Head of caudate nucleus (tissue), 42 donors: ENCODE data around the gene ITFG1.
A peak's percentile ranks its signal among the peaks of the same experiment; 100 is the strongest.
"Not testable (repeated sequence)": the region's sequence is repeated elsewhere in the genome, so short reads cannot be mapped to it uniquely, and the experiment has no call there.

Experiments used
- DNase-seq, 42 donors: peaks; one replicate each; pipeline versions ENCODE4 v3.0.0 to v3.0.0-alpha.2; 2020 to 2021; ENCODE audit warnings: mixed read lengths in 7 of 42
- intact Hi-C: fragments of 100-400 bp; cut with DNase I; formaldehyde crosslinking; loops from one replicate; pipeline ENCODE4 v1.15.0; 2022

The ITFG1 gene

GRCh38 chr16:47442884-47443283 lies 18.0 kb downstream of the ITFG1 start:
- intact Hi-C loops, DNase-seq: not testable (repeated sequence)

- intact Hi-C loops, DNase-seq: not testable (repeated sequence)
These were observed 20.8 kb downstream of the ITFG1 start for GRCh38 chr16:47440066-47440465.

GRCh38 chr16:47434274-47434673 lies 26.6 kb downstream of the ITFG1 start:
- DNase-seq, intact Hi-C loops: not testable (repeated sequence)

DNA sequence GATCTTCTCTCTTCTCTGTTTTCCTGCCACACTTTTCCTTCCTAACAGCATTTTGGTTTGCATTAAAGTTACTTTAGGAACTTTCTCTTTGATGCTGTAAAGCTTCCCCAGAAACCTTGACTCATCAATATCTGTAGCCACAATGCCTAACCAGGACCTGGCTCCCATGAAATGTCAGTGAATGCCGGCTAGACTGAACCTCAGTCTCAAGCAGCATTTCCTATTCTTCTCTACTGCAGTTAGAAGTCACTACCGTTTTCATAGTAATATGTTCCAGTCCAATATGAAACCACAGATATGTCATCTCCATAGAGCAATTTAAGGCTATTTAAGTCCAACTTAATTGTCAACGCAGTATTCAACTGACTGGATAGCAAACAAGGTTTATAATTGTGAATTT lies 28.9 kb downstream of the ITFG1 start:
- DNase-seq = no peak

DNA sequence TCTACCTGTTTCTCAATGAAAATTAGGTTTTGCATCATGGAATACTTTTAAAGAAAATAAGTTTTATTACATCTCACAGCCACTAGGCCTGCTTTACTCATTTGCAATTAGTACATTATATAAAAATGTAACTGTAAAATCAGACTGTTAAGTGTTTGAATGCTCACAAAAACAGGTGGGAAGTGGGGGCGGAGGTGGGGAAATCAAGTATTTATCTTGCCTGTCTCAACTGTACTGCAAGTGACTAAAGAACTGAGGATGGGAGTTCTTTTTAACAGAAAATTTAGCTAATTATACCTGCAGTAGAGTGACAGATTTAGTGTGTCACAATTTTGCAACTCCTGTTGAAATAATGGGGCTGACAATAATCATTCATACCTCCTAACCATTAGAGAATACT lies 34.1 kb downstream of the ITFG1 start:
- intact Hi-C loops = no loop called here
- DNase-seq = peak in 38 of 42 donors; percentile 8 to 85 (median 60)

More for the DNA sequence above, 28.9 kb downstream of the ITFG1 start:
- intact Hi-C loops = no loop called here

- intact Hi-C loops = no loop called here
- peak in 4 of 42 donors; percentile 8 to 21 (median 17) for DNase-seq
These were observed 36.0 kb downstream of the ITFG1 start for GRCh38 chr16:47424846-47425245.

DNA sequence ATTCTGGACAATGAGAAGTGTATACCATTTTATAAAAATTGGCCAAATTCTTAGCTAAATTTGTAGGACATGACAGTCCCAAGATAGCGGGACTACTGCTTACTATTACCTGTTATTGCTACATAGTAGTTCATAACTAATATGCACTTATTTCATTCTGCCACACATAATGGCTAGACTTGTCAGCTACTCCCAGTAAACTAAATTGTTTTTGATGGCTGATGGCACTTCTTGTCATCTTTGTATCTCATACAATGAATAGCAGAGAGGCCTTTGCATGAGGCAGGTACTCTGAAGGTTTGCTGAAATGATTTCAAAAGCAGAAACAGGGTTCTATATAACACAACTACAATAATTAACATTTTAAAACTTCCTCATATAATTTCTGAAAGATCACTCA lies 44.0 kb downstream of the ITFG1 start:
- intact Hi-C loops = no loop called here
- DNase-seq = no peak

GRCh38 chr16:47413041-47413440 lies 47.8 kb downstream of the ITFG1 start:
- no peak for DNase-seq
- intact Hi-C loops = no loop called here

DNA sequence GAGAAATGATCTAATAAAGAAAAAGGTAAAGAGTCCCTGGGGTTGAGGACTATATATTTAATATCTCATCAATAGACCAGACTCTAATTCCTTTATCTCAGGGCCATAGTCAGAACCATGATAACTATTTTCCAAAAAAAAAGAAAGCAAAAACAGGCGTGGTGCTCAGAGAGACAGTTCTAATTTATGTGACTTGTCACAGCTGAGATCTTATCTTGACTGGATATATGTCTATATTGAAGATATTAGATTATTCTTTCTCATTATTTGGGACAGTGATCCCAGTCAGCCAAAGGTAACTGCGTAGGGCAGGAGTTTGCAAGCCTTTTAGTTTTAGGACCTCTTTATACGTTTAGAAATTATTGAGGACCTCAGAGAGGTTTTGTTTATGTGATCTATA lies 52.4 kb downstream of the ITFG1 start:
- intact Hi-C loops = no loop called here

GRCh38 chr16:47395733-47396498 lies 64.9 kb downstream of the ITFG1 start:
- no peak for DNase-seq
- intact Hi-C loops = no loop called here

More for the DNA sequence above, 52.4 kb downstream of the ITFG1 start:
- DNase-seq = no peak

DNA sequence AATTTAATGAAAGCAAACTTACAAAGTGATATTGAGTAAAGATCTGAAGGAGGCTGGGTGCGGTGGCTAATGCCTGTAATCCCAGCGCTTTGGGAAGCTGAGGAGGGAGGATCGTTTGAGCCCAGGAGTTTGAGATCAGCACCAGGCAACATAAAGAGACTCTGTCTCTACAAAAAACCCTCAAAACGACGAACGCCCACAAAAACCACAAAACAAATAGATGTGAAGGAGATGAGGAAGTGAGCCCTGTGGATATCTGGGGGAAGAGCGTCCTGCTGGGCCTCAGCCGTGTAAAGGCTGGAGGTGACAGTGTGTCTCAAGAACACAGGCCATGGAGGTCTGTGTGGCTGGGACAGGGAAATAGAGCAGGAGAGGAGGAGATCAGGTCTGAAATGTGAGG lies 68.8 kb downstream of the ITFG1 start:
- peak in 1 of 42 donors; percentile 3 for DNase-seq
- intact Hi-C loops = no loop called here

- intact Hi-C loops = no loop called here
- no peak for DNase-seq
These were observed 72.2 kb downstream of the ITFG1 start for GRCh38 chr16:47388705-47389104.

- no peak for DNase-seq
- intact Hi-C loops = no loop called here
These were observed 73.7 kb downstream of the ITFG1 start for GRCh38 chr16:47387026-47387734.

DNA sequence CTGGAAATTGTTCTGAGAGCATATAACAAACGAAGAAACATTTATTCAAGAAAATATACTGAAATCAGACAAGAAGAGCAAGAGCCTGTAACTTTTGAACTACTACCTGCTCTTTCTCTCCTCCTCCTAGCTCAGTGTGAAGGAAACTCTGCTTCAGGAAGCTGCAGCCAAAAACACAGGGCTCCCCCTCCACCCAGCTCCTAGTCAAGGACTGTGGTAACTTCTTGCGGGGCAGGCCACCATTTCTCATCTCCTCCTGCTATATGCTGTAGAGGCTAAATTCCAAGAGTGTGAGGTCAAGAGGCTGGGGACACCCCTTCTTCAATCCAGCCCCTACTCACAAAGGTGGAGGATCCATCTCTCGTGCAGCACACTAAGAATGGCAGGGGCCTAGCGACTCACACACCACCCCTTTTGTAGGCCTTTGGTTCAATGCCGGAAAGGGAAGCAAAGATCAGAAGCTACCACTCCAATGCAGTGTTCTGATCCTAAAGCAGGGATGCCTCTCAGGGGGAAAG lies 74.6 kb downstream of the ITFG1 start:
- intact Hi-C loops = no loop called here
- no peak for DNase-seq

GRCh38 chr16:47382362-47382761 lies 78.5 kb downstream of the ITFG1 start:
- intact Hi-C loops = no loop called here

GRCh38 chr16:47377154-47377553 lies 83.7 kb downstream of the ITFG1 start:
- intact Hi-C loops = no loop called here
- no peak for DNase-seq

More at GRCh38 chr16:47382362-47382761, 78.5 kb downstream of the ITFG1 start:
- DNase-seq = no peak

GRCh38 chr16:47375423-47375822 lies 85.4 kb downstream of the ITFG1 start:
- no peak for DNase-seq
- intact Hi-C loops = no loop called here

GRCh38 chr16:47374629-47375028 lies 86.2 kb downstream of the ITFG1 start:
- intact Hi-C loops = no loop called here
- DNase-seq = no peak

DNA sequence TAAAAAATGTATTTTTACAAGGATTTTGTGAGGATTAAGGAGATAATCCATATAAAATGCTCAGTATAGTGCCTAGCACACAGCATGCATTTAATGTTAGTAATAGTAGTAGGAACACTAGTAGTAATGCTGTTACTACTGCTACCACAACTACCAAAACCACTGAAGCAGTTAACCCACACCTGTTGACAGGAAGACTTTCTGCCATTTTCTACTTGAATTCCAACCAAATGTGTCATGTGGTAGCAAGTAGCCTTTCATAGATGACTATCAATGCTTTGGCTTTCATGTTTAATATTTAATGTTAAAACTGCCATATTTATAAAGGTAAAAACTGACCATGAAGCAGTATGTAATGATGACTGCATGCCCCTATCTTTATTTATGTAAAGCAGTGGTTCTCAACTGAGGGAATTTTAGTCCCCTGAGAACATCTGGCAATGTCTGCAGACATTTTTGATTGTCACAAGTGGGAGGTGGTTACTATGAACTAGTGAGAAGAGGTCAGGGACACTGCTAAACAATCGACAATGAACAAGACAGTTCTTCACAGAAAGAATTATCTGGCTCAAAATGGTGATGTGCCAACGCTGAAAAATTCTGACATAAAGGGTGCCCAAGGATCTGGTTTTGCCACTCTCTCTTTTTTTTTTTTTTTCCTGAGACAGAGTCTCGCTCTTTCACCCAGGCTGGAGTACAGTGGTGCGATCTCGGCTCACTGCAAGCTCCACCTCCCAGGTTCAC lies 89.4 kb downstream of the ITFG1 start:
- peak in 8 of 42 donors; percentile 12 to 59 (median 28) for DNase-seq

DNA sequence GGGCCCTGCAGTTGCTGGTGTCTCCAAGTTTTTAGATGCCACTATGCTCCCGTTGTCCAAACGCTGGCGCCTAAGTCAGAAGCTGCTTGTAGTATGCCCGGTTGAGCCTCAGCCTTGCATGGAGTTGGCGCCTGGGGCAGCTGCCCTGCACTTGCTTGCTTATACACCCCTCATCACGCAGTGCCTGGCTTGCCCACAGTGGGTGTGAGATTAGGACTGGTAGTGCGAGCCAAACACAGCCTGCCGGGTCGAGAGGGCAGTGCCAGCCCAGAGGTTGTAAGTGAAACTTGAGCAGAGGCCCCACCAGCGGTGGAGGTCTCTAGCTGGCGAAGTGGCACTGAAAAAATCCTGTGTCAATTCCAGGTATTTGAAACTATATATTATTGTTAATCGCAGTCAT lies 90.3 kb downstream of the ITFG1 start:
- no peak for DNase-seq
- intact Hi-C loops = no loop called here

More for the DNA sequence above, 89.4 kb downstream of the ITFG1 start:
- intact Hi-C loops = no loop called here
